T1000 (cell line): Measurements from ENCODE around the gene GTPBP2.
A peak's percentile ranks its signal among the peaks of the same experiment; 100 is the strongest.

Experiments
- DNase-seq: peaks from one replicate; lab custom pipeline; 2025; ENCODE audit warnings: mixed read lengths; lab: John Stamatoyannopoulos, UW

Gene GTPBP2

DNA sequence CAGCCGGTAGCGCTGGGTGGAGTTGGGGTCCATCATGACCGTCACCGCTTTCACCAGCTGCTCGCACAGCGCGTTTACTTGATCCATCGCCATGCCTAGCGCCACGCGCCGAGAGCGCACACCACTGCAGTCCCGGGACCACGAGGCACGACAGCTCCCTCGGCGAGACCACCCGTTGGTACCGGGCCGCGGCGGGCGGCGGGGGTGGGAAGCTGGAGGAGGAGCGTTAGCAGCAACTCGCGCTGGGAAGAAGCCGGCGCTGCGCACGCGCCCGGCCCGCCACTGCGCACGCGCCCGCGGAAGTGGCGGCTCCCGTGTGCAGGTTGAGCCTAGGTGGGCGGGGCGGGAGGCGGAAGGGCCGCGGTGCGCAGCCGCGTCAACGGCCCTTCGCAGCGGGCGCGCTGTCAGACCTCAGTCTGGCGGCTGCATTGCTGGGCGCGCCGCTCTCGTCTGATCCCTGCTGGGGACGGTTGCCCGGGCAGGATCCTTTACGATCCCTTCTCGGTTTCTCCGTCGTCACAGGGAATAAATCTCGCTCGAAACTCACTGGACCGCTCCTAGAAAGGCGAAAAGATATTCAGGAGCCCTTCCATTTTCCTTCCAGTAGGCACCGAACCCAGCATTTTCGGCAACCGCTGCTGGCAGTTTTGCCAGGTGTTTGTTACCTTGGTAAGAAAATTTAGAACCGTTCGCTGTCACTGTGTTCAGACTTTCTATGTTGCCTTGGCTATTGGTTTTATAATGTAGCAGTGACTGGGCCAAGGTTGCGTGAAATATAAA, 53.1 kb downstream of the GTPBP2 start, which contains the start of the genes POLH and XPO5:
POLH (plus strand) TSS at position 414 of the 780 bp plus-strand sequence. CDS start 6,135 bp downstream, outside the sequence.
XPO5 (minus strand) TSS at position 267 of the 780 bp plus-strand sequence; CDS start at position 93, 174 bp downstream.
- DNase-seq: peak; percentile 88

DNA sequence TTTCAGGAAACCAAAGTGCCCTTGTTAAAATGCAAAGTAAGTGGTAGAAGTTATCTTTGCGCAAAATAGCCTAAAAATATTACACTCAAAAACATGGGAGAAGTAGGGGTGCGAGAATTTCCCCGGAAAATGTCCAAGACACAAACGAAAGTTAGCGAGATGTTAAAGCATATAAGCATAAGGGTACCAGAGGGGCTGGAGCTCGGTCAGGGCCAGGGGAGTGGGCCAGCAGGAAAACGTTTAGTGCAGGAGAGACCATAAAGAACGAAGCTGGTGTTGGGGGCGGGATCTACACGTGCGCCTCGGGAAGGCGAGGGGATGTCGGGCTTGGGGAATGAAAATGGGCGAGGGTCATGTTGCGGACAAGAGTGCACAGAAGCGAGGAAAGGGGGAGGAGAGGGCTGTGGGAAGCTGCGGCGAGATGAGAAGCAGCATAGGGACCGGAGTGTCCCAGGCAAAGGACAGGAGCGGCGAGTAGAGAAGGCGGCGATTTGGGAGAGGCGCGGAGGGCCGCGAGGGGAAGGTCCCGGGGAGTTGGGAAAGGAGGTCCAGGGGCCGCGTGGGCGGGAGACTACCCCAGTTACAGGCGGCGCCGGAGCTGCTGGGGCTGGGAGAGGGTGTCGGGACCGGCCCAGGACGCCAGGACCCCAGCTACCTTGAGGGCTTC, 53.8 kb downstream of the GTPBP2 start:
- no peak for DNase-seq

DNA sequence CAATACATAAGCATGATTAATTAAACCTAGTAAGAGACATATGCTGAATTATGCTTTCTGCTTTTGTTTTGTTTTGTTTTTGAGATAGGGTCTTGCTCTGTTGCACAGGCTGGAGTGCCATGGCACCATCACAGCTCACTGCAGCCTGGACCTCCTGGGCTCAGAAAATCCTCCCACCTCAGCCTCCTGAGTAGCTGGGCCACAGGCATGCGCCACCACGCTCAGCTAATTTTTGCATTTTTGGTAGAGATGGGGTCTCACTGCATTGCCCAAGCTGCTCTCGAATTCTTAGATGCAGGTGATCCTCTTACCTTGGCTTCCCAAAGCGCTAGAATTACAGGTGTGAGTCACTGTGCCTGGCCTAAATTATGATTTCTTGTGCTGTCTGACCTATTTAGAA, 57.0 kb downstream of the GTPBP2 start:
- no peak for DNase-seq

DNA sequence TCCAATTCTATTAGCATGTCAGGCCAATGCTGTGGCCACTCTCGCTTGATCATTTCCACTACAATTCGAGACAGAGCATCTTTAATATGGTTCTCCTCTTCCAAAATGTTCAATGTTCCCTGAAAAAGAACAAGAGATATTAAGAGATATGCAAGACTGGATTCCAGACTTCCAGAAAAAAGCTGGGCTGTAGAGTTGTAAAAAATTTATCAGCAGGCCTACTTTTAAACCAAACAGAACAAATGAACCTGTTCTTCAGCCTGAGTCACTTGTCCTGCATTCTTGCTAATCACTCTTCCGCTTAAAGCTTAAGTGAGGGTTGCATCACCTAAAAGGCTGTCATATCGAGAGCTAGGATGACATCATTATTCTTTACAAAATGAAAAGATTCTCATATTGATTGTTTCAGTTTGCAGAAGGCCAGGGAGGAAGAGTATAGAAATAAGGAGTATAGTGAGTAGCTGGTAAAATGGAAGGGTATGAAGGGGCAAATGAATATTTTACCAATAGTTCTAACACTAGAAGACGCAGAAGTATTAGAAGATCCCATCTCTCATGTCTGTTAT, 58.1 kb downstream of the GTPBP2 start:
- no peak for DNase-seq
